ENCODE data around the gene SVEP1.

SVEP1 gene

GRCh38 chr9:110520120-110520701 lies 59.3 kb downstream of the SVEP1 start:
- no peak for DNase-seq

- DNase-seq: no peak
These were observed 62.1 kb downstream of the SVEP1 start for GRCh38 chr9:110517483-110517882.

GRCh38 chr9:110514897-110515296 lies 64.6 kb downstream of the SVEP1 start:
- no peak for DNase-seq

GRCh38 chr9:110512817-110513216 lies 66.7 kb downstream of the SVEP1 start:
- no peak for DNase-seq

GRCh38 chr9:110509792-110510191 lies 69.7 kb downstream of the SVEP1 start:
- no peak for DNase-seq

GRCh38 chr9:110502842-110503241 lies 76.7 kb downstream of the SVEP1 start:
- no peak for DNase-seq

GRCh38 chr9:110499608-110500007 lies 79.9 kb downstream of the SVEP1 start:
- DNase-seq: no peak

- DNase-seq: no peak
These were observed 92.3 kb downstream of the SVEP1 start for GRCh38 chr9:110487196-110487595.

- DNase-seq: no peak
These were observed 93.3 kb downstream of the SVEP1 start for GRCh38 chr9:110486218-110486617.

GRCh38 chr9:110479481-110479880 lies 100.1 kb downstream of the SVEP1 start:
- DNase-seq: no peak

GRCh38 chr9:110476251-110476650 lies 103.3 kb downstream of the SVEP1 start:
- no peak for DNase-seq

- no peak for DNase-seq
These were observed 107.4 kb downstream of the SVEP1 start for GRCh38 chr9:110472111-110472510.

GRCh38 chr9:110468950-110469349 lies 110.6 kb downstream of the SVEP1 start:
- no peak for DNase-seq

- DNase-seq: no peak
These were observed 114.4 kb downstream of the SVEP1 start for GRCh38 chr9:110465190-110465589.

GRCh38 chr9:110464321-110464720 lies 115.2 kb downstream of the SVEP1 start:
- DNase-seq: no peak

- DNase-seq: no peak
These were observed 116.0 kb downstream of the SVEP1 start for GRCh38 chr9:110463499-110463898.

GRCh38 chr9:110457245-110457644 lies 122.3 kb downstream of the SVEP1 start:
- DNase-seq: no peak

- no peak for DNase-seq
These were observed 122.9 kb downstream of the SVEP1 start for GRCh38 chr9:110456681-110457080.

- no peak for DNase-seq
These were observed 123.7 kb downstream of the SVEP1 start for GRCh38 chr9:110455860-110456259.

- no peak for DNase-seq
These were observed 127.2 kb downstream of the SVEP1 start for GRCh38 chr9:110452227-110452801.

GRCh38 chr9:110451726-110452125 lies 127.8 kb downstream of the SVEP1 start:
- DNase-seq: no peak

GRCh38 chr9:110447476-110447875 lies 132.1 kb downstream of the SVEP1 start:
- DNase-seq: no peak

GRCh38 chr9:110446171-110446570 lies 133.4 kb downstream of the SVEP1 start:
- no peak for DNase-seq

GRCh38 chr9:110444911-110445310 lies 134.6 kb downstream of the SVEP1 start:
- no peak for DNase-seq

GRCh38 chr9:110443866-110444220 lies 135.7 kb downstream of the SVEP1 start:
- no peak for DNase-seq

All from T-helper 2 cell (primary cell).